ENCODE measurements around the gene VWA3B. TPM values are rescaled to one million over a fixed set of nuclear protein-coding genes. Genes with fewer than 3 reads are reported as not detected.
"Not testable (repeated sequence)": the region's sequence is repeated elsewhere in the genome, so short reads cannot be mapped to it uniquely, and the experiment has no call there.

The VWA3B gene
- polyA plus RNA-seq, 12 donors = 0.35 to 2.3 (median 0.95) TPM; not detected in 2

DNA sequence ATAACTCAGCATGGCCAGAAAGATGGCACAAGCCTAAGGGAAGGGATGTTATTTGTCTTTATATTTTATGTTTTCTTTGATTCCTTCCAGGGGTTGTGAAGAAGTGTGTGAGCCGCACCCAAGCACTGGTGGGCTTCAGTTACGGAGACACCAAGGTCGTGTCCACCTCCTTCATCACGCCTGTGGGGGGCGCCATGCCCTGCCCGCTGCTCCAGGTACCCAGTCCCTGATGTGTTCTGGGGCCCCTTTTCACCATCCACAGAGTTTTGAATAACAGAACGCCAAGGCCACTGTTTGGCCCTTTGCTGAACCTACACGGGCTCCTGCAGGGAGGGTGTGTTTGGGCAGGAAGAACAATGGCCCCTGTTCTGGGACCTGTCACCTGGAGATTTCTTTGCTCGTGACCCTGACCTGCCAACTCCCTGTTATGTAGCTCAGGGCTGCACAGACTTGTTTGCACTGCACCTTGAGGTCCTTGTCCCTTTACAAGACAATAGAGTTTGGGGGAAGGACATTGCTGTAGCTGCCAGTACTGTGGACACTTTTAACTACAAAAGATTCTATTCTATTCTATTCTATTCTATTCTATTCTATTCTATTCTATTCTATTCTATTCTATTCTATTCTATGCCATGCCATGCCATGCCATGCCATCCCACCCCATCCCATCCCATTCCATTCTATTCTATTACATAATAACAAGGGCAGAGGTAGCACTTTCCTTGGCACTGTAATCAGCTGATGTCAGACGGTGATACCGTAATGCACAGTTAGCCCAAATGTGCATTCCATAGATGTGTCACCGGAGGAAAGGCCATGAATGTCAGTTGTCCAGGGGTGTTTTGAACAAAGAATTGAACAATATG, 211.1 kb downstream of the VWA3B start:
- no peak for DNase-seq

DNA sequence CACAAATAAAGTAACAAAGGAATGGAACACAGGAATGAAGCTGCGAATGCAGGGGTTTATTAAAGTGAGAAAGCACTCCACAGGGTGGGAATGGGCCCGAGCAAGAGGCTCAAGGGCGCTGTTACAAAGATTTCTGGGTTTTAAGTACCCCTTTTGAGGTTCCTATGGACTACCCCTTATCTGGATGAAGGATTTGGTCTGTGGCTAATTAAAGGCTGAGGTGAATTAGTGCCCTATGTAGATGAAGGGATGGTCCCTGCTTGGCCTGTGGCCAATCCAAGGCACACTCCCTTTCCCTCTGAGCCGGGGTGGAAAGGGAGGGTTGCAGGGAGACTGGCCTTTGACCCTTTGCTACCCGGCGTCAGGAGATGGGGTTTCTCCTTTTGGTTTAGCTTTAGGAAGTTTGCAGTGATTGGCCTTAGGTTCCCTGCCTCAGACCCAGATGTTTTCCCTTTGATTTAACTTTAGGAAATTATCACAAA, 211.8 kb downstream of the VWA3B start:
- DNase-seq = no peak

DNA sequence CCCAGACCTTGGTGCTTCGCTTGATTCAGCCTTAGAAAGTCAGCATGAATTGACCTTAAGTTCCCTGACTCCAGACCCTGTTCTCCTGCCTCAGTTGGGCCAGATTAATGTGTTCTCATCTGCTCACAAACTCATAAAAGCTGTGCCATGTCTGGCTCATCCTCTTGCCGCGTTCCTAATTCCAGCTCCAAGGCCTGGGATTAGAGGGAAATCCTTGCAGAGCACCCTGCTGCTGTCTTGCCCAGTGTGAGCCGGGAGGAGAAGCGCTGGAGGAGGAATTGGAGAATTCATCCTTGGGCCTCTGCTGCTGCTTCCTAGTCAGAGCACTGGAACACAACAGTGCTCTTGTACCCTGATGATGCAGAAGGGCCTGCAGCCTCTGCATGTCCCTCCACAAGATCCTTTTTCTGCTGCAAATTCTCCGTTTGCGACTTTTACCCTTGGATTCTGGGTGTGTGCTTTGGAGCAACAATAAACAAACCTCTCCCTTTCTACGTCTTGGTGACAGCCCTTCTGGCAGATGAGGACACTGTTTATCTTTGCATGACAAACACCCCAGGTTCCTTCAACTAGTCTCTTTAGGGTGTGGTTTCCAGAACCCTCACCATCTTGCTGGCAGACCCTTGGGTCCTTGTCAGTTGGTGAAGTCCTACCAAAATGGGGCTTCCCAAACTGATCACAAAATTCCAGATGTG, 212.4 kb downstream of the VWA3B start:
- DNase-seq = no peak

DNA sequence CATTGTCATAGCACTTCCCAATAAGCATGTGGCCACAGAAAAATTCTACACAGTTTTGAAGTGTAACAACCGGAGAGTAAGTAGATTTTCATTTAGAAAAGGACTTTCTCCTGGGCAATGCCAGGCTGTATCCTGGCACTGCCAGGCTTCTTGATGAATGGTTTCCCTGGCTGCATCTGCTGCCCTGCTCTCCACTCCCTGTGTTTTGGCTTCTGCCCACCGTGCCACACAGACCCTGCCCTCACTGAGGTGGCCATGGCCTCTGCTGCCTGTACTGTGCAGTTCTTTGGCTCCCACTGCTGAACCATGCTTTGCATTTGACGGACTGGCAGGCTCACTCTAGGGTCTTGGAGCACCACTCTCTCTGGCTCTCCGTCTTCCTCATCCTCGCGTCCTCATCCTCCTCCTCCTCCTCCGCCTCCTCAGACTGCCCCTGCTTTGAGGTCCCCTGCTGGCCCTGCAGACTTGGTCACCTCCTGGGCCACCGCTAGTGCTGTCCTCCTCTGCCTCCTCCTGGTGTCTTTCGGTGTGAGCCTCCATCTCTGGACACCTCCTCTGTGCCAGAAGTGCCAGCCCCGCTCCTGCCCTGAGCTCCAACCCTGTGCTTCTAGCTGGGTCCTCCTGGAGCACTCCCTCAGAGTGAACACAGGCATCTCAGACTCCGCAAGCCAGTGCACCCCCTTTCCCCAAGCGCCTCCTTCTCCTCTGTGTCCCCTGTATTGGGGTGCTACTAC, 213.3 kb downstream of the VWA3B start:
- DNase-seq = no peak

DNA sequence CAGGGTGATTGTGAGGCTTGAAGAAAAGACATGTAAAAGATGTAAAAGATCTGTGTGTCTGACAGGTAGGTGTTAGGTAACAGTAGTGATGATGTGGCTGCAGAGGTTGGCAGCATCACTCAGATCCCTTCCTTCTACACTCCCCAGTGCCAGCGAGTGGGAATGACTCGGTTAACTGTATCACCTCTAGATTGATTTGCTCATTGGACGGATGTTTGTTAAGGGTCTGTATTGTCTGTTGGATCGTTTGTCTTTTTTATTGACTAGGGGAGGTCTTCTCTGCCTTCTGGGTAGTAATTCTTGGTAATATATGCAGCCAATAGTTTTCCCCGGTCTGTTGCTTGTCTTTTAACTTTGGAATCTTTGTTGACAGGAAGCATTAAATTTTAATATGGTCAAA, 214.5 kb downstream of the VWA3B start:
- no peak for DNase-seq

DNA sequence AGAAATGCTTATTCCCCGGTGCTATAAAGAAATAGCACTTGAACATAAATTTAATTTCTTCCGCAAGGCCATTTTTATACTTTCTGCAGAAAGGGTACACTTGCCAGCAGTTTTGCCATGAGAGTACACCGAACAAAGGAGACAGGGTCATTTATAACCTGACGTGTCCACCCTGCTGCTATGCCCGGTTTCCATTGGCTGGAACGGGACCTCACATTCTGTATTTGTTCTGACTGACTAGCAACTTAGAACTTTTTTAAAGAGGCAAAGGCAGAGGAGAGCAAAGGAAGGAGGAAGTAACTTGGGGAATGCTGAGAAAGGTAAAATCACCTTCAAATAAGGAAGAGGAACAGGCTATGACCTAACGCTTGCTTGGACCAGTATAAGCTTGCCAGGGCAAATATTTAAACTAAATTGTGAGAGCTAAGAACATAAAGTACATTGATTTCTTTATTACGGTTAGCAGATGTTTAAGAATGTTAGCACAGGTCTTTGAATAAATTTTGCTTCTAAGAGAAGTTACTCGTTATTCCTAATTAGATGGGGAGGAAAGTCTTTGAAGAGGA, 220.2 kb downstream of the VWA3B start:
- not testable (repeated sequence) for DNase-seq

DNA sequence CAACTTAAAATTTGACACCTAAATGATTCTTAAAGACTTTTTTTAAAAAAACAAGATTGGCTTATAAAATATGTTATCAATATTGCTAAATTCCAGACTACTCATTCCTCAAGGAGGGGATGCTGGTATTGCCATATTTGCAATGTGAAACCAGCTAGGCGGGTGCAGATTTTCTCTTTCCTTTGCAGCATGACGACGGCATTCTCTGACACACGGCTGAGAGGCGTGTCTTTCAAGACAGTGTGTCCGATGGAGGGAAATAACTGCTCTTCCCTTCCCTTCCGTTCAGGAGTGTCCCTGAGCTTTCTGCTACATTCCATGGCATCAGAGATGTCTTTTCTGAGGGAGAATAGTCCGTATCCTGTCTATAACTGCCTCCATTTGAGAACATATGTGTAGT, 221.1 kb downstream of the VWA3B start:
- no peak for DNase-seq

DNA sequence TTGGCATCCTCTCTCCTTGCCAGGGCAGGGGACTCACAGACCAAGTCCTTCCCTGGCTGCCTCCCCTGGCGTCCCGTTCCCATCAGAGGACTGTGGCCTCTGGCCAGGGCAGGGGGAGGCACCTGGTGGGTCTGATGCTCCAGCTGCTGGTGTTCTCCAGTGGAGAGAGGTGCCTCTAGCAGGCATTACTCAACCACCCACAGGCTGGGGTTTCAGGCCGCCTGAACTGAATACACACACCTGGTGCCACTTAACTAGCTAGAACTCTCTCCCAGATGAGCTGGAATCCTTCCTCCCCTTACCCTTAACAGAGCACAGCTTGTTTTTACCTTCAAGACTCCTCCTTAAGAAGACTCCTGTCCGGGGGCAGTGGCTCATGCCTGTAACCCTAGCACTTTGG, 221.6 kb downstream of the VWA3B start:
- no peak for DNase-seq

DNA sequence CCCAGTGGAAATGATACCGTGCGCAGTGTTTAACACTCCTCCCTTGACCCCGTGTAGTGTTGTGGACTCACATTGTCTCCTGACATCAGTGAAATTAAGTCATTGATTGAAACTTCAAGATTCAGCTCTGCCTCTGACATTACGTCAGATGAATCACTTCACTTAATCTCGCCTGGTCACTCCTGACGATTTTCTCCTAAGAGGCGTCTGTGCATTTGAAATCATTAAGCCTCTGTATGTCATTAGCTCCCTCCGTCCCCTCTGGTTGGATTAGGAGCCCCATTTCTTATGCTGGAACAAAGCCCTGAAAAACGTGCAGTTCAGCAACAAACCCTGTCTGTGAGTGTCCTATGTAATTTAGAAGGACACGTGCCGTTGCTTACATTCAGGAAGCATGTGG, 222.6 kb downstream of the VWA3B start:
- no peak for DNase-seq

DNA sequence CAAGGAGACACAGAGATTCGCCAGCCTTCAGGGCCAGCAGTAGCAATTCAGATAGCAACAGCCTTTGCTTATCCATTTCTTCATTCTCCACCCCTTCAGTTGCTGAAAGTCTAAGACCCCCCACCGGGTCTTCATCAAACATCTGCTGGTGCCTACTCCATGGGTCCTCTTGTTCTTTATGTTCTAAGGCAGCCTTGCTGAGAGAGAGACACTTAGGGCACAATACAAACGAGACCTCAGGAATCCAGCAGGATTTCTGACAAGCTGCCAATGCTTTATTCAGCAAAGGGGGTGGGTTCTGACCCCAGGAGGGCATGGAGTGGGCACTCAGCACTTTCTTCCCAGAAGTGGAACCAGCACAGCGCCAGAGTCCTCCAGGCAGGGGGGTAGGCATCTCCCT, 223.0 kb downstream of the VWA3B start:
- no peak for DNase-seq

DNA sequence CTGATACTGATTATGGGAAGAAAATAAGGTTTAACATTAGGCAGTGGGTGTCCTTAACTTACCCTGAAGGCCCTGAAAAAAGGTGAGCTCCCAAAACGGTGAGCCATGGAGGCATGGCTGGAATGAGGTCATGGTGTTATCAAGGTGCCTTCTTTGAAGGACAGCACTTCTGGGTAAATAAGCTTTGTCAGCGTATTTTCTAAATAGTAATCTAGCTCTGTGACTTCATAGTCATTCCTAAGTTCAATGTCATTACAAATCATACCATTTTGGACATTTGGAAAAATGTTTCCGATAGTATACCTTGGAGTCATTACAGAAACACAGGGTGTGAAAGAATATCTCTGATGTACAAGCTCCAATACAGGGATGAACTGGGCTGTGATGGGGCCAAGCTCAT, 224.1 kb downstream of the VWA3B start:
- DNase-seq = no peak

DNA sequence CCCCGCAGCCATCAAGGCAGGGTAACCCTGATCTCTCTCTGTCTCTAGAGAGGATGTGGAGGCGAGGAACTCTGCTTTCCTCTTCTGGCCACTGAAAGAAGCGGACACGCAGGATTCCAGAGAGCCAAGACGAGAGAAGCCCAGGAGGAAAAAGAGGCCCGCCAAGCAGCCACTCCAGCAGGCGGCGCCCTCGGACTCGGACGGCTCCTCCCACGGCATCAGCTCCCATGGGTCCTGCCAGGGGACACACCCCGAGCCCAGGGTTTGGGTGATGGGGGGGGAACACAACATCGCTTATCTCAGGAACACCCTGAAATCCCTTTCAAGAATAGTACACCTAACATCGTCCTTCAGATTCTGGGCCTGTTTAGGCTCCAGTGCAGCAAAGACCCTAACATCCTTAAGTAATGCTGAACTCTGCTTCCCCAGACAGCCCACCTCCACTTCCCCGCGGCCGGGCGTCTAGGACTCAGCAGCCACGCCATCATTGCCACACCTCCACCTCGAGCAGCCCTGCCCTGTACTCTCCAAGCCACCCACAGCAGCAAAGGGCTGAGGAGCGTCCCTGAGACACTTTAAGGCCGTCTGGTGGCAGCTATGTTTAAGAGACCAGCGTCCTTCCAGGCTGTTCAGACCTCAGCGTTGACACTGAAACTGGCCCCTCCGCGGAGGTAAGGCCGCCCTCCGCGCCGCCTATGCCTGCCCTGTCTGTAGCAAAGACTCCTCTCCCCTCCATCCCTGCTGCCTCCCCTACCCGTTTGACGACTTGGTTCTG, 225.0 kb downstream of the VWA3B start:
- no peak for DNase-seq

DNA sequence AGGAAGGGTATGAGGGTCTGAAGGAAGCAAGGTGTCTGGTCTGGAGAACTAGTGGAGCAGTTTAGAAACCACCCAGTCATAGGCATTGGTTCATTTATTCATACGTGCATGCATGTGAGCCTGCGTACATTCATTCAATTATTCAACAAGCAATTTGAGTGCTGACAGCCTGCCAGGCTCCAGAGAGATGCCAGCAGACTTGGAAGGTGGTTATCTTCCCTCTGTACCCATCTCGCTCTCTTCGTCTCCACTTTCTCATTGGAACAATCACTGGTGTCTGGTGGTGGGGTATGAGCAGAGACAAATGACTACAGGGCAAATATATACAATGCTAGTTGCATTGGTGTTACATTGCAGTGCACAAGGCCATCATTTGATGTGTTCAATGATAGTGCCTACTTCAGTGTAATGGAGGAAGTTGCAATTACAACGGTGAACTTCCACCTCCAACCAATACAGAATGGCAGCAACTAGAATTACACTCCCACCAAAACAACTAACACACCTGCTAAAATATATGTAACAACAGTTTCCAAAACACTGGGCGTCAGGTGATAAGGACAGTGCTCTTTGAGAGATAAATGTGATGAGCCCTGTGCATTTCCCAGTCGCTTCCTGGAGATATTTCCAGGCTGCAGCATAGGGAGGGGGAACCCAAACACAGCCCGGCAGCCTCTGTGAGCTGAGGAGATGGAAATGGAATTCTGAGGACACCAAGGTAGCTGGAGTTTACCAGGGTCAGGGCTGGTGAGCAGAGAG, 226.7 kb downstream of the VWA3B start:
- no peak for DNase-seq

DNA sequence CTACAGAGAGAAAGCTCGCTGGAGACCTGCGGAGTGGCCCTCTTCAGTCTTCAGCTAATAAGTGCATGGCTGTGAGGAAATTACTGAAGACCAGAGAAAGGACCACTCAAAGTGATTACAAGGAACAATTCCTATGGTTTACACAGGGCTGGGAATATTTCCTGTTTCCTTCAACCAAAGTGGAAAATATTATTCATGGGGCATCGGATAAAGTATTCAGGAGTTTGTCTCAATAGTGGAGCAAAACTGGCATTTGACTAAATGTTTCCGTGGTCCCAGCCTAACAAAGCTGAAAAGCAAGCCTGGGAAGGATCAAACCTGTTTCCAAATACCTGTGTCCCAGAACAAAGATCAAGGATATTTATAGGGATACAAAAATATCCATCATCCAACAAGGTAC, 227.3 kb downstream of the VWA3B start:
- DNase-seq = no peak

DNA sequence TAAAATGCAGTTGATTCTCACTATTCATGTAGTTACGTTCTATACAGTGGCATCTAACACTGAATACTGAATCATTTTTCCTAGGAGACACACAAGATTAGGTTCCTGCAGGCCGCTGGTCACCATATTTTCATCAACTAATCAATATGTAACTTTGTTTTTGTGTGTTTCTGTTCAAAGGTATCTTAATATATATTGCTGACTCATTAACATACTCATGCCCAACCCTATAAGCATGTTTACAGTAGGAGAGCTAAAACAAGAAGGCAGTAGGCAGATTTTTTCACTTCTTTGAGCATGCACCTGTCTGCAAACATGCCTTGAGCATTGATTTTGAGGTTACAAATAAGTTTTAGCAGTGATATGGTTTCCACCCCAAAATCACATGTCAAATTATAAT, 229.0 kb downstream of the VWA3B start:
- no peak for DNase-seq

DNA sequence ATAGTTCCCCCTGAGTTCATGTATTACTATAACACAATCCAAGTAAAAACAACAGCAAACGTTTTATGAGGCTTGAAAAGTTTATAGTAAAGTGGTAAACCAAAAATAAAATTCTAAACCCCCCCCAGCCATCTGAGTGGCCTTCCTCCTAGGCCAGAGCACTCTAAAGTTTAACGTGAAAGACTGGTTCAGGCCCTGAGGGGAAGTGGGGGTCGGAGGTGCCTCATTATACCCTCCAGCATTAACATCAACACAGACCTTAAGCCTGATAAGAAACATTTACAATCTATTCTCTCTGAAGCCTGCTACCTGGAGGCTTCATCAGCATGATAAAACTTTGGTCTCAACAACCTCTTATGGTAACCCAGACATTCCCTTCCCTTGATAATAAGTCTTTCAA, 230.2 kb downstream of the VWA3B start:
- no peak for DNase-seq

DNA sequence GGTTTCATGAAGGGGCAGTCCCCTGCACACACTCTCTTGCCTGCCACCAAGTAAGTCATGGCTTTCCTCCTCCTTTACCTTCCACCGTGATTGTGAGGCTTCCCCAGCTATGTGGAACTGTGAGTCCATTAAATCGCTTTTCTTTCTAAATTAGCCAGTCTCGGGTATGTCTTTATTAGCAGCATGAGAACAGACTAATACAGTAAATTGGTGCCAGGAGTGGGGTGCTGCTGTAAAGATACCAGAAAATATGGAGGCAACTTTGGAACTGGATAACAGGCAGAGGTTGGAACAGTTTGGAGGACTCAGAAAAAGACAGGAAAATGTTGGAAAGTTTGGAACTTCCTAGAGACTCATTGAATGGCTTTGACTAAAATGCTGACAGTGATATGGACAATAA, 233.2 kb downstream of the VWA3B start:
- DNase-seq = not testable (repeated sequence)

DNA sequence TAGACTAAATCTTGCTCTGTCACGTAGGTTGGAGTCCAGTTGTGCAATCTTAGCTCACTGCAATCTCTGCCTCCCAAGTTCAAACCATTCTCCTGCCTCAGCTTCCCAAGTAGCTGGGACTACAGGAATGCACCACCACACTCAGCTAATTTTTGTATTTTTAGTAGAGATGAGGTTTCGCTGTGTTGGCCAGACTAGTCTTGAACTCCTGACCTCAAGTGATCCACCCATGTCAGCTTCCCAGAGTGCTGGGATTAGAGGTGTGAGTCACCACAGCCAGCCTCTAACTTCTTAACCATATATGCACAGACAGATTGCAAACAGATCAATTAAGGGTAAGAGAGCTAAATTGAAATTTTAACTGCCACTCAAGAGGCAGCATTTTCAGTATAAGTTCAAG, 237.2 kb downstream of the VWA3B start:
- no peak for DNase-seq

DNA sequence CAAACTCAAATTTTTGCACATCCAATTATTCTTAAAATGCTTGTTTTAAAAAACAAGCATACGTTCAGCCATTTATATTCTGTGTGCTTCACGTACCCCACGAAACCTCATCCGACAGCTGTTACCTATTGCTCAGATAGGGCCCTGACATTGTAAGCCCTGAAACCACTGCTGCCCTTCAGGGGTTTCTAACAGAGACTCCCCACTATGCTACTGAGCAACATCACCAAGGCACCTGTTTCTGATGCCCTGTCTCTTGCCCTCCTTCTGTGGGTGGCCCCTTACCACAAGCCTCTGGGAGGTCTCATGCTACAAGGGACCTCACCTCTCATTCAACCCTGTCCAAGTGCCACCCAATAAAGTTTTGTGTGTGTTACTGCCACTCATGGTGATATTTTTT, 240.8 kb downstream of the VWA3B start:
- no peak for DNase-seq

DNA sequence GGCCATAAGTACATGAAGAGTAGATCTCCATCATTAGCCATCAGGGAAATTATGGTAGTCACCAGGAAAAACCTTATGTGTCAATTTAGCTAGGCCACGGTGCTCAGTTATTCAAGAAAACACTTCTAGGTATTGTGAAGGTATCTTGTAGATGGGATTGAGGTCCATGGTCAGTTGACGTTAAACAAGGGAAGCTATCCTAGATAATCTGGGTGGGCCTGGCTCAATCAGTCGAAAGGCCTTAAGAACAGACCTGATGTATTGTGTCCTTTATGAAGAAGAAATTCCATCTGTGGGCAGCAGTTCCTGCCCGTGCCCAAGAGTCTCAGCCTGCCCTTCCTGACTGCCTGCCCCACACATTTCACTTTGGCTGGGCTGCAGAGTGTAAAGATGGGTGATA, 242.6 kb downstream of the VWA3B start:
- DNase-seq = no peak

DNA sequence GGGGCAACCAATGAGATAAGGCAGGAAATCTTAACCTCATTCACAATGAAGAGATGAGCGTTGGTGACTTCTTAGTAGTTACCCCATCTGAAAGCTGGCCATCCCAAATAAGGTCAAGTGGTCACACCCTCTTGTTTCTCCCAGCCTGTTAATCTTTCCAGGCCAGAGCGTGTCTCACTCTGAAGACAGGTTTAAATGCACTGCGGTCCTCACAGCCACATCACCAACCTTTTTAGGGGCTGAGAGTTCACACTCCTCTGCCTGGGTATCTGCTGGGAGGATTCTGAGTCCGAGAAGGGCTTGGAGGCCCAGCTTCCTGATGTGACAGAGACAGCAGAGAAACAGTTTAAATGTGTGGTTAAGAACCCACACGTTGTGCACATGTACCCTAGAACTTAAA, 246.0 kb downstream of the VWA3B start:
- no peak for DNase-seq

Data from muscle of arm (tissue), 12 donors.